OCI-LY7 (cell line): ENCODE measurements around the gene DLGAP1. TPM values are rescaled to one million over a fixed set of nuclear protein-coding genes. Genes with fewer than 3 reads are reported as not detected.

ENCODE experiments used
- BruUV-seq: library from RNA; stranded (reverse); fragments of 400-500 nt; replicated peaks from 2 replicates; lab custom pipeline; 2021; lab: Mats Ljungman, UMichigan
- CTCF ChIA-PET: fragments of 300-600 bp; sonication (Branson Sonifier 250); formaldehyde crosslinking; loops from one replicate; lab custom pipeline; 2022; ENCODE audit warnings: antibody characterized with exemption; ENCODE audit not compliant: unreplicated experiment; lab: Charles Lee
- POLR2A ChIA-PET: fragments of 300-600 bp; sonication (Branson Sonifier 250); formaldehyde crosslinking; loops from one replicate; lab custom pipeline; 2022; ENCODE audit warnings: antibody characterized with exemption; lab: Charles Lee
- DNase-seq: peaks from one replicate; pipeline ENCODE4 v3.0.0-alpha.2; 2015; ENCODE audit warnings: low spot score
- H2AFZ ChIP-seq: fragments of 200-600 bp; sonication (generic), shearing (Covaris generic); 2 replicates; pipeline ENCODE4 v1.6.1; 2014; ENCODE audit warnings: mild to moderate bottlenecking, antibody characterized with exemption, low read length, moderate library complexity
- H3K27ac ChIP-seq: fragments of 200-600 bp; sonication (generic); 2 replicates; pipeline ENCODE4 v1.5.1; 2014; ENCODE audit warnings: mixed run types, low read depth, mild to moderate bottlenecking, moderate library complexity, low read length, inconsistent platforms; ENCODE audit not compliant: poor library complexity, severe bottlenecking
- H3K36me3 ChIP-seq: fragments of 200-600 bp; sonication (generic); 2 replicates; pipeline ENCODE4 v1.6.1; 2014; ENCODE audit warnings: mild to moderate bottlenecking, antibody characterized with exemption, low read length, moderate library complexity, mixed read lengths; ENCODE audit not compliant: insufficient read depth
- H3K4me1 ChIP-seq: fragments of 200-600 bp; sonication (generic); 2 replicates; pipeline ENCODE4 v1.5.1; 2014; ENCODE audit warnings: mild to moderate bottlenecking, low read length; ENCODE audit not compliant: insufficient read depth, poor library complexity, severe bottlenecking
- H3K4me2 ChIP-seq: fragments of 200-600 bp; sonication (generic); 2 replicates; pipeline ENCODE4 v1.6.1; 2014; ENCODE audit warnings: mild to moderate bottlenecking, low read length
- H3K4me3 ChIP-seq: fragments of 200-600 bp; sonication (generic); 2 replicates; pipeline ENCODE4 v1.5.1; 2014; ENCODE audit warnings: mild to moderate bottlenecking, low read depth, low read length; ENCODE audit not compliant: poor library complexity, severe bottlenecking
- H3K79me2 ChIP-seq: fragments of 200-600 bp; sonication (generic); 2 replicates; pipeline ENCODE4 v1.6.1; 2016; ENCODE audit warnings: low read depth, mild to moderate bottlenecking, low read length, moderate library complexity, mixed read lengths; ENCODE audit not compliant: insufficient read depth
- H3K9me2 ChIP-seq: fragments of 200-600 bp; sonication (generic); 2 replicates; pipeline ENCODE4 v1.6.1; 2016; ENCODE audit warnings: mild to moderate bottlenecking, low read length, mixed read lengths; ENCODE audit not compliant: insufficient read depth
- H3K9me3 ChIP-seq: fragments of 200-600 bp; sonication (generic); 2 replicates; pipeline ENCODE4 v1.6.1; 2014; ENCODE audit warnings: mild to moderate bottlenecking, mixed run types, low read length, mixed read lengths
- H4K20me1 ChIP-seq: fragments of 200-600 bp; sonication (generic); 2 replicates; pipeline ENCODE4 v1.6.1; 2014; ENCODE audit warnings: mild to moderate bottlenecking, antibody characterized with exemption, low read length, moderate library complexity, mixed read lengths; ENCODE audit not compliant: insufficient read depth
- EZH2phosphoT487 ChIP-seq: fragments of 200-600 bp; sonication (generic); IDR thresholded peaks from 2 replicates; pipeline ENCODE4 v1.6.1; 2018; ENCODE audit warnings: low read depth, borderline replicate concordance, mild to moderate bottlenecking, mixed run types, antibody characterized with exemption, low read length, moderate library complexity, mixed read lengths
- intact Hi-C: fragments of 100-400 bp; cut with micrococcal nuclease; formaldehyde crosslinking; loops from one replicate; pipeline ENCODE4 v1.10.0; 2022; ENCODE audit not compliant: unreplicated experiment
- total RNA-seq, 2 experiments: library from RNA; depleted of rRNA in 1 of 2; stranded (reverse); fragments of >200 nt in 1 of 2; shearing (Covaris generic) in 1 of 2; gene quantifications; 2 replicates each; pipeline ENCODE4 v1.2.3, GENCODE V29; 2014 to 2022
- TF ChIP-seq, protein P1 (sequence below): fragments of 200-600 bp; sonication (generic); conservative IDR thresholded peaks from 2 replicates; pipeline ENCODE4 v1.5.1; 2014; ENCODE audit warnings: mild to moderate bottlenecking, antibody characterized with exemption, low read length, moderate library complexity, mixed read lengths

The DLGAP1 gene
- total RNA-seq, 2 experiments from 2014 or later: 0.22 TPM; not detected in 1

DNA sequence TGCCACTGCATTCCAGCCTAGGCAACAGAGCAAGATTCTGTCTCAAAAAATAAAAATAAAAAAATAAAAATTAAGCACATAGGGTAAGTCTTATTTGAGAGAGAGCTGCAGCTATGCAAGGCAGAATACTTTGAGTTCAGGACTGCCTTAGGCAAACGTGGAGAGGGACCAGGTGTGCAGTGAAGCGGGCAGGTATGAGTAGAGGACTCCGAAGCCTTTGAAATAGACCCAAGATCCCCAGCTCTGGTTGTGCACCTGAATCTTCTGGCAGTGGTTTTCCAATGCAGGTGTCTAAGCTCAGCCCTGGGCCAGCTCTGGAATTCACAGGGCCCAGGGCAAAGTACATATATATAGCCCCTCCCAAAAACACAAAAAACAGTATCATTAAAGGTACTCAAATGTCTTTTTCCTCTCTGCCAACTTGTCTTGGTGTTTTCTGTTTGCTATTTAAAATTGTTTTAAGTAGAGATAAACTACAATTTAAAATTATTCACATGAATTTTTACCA, 983.9 kb downstream of the DLGAP1 start:
- intact Hi-C loops: no loop called here
- POLR2A ChIA-PET: interaction anchor here (0.5 to 1.0 kb wide), 2 partner anchors 11 to 37 kb away, joined by 4 to 5 read pairs; no protein-coding TSS in a partner anchor
- H3K36me3 ChIP-seq: no peaks in the 10 kb centered on the region
- no peaks in the 10 kb centered on the region for H3K9me2 ChIP-seq
- H3K4me1 ChIP-seq: peaks cover 12% of the 10 kb centered on the region
- CTCF ChIA-PET: no interaction called here
- H2AFZ ChIP-seq: no peak overlapping the region
- H4K20me1 ChIP-seq: no peaks in the 10 kb centered on the region
- no peak for DNase-seq
- no peaks in the 10 kb centered on the region for H3K79me2 ChIP-seq
- TF ChIP-seq, protein P1, sequence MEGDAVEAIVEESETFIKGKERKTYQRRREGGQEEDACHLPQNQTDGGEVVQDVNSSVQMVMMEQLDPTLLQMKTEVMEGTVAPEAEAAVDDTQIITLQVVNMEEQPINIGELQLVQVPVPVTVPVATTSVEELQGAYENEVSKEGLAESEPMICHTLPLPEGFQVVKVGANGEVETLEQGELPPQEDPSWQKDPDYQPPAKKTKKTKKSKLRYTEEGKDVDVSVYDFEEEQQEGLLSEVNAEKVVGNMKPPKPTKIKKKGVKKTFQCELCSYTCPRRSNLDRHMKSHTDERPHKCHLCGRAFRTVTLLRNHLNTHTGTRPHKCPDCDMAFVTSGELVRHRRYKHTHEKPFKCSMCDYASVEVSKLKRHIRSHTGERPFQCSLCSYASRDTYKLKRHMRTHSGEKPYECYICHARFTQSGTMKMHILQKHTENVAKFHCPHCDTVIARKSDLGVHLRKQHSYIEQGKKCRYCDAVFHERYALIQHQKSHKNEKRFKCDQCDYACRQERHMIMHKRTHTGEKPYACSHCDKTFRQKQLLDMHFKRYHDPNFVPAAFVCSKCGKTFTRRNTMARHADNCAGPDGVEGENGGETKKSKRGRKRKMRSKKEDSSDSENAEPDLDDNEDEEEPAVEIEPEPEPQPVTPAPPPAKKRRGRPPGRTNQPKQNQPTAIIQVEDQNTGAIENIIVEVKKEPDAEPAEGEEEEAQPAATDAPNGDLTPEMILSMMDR: no peak
- TF ChIP-seq EZH2phosphoT487: no peak
- no peak overlapping the region for H3K4me2 ChIP-seq
- BruUV-seq: no TSS peak
- H3K4me3 ChIP-seq: no peak overlapping the region
- H3K9me3 ChIP-seq: no peaks in the 10 kb centered on the region
- no peak overlapping the region for H3K27ac ChIP-seq

DNA sequence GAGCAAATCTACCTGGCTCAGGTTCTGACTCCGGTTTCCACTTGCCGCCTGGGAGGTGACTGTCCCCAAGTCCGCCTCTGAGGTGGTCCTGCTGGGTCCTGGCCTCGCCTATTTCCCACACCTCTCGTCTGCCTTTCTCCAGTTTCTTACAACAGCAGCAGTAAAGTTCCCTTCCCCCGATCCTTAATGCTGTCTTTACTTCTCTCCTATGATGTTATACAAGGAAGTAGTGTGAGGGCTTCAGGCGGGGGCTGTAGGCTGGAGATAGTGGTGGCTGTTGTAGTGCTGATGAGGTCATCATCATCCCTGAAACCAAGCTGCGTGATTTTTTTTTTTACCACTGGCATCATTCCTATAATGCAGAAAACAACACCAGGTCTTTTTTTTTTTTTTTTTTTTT, 986.3 kb downstream of the DLGAP1 start:
- no peak overlapping the region for H3K4me2 ChIP-seq
- H3K4me3 ChIP-seq: no peak overlapping the region
- no peaks in the 10 kb centered on the region for H3K36me3 ChIP-seq
- ChIA-PET POLR2A (interaction anchor here (0.7 kb wide), 3 partner anchors 98 to 302 kb away, joined by 3 to 6 read pairs (median 4); no protein-coding TSS in a partner anchor), CTCF (interaction anchor here (1.2 kb wide), 1 partner anchor 12 kb away, joined by 3 read pairs; no protein-coding TSS in a partner anchor)
- H3K79me2 ChIP-seq: no peaks in the 10 kb centered on the region
- no peak for DNase-seq
- H3K4me1 ChIP-seq: peaks cover 16% of the 10 kb centered on the region
- intact Hi-C loops: no loop called here
- no peak overlapping the region for H2AFZ ChIP-seq
- TF ChIP-seq, protein P1: no peak
- no peak for TF ChIP-seq EZH2phosphoT487
- H3K27ac ChIP-seq: no peak overlapping the region
- BruUV-seq: no TSS peak
- no peaks in the 10 kb centered on the region for H3K9me3 ChIP-seq
- no peaks in the 10 kb centered on the region for H4K20me1 ChIP-seq
- H3K9me2 ChIP-seq: no peaks in the 10 kb centered on the region

DNA sequence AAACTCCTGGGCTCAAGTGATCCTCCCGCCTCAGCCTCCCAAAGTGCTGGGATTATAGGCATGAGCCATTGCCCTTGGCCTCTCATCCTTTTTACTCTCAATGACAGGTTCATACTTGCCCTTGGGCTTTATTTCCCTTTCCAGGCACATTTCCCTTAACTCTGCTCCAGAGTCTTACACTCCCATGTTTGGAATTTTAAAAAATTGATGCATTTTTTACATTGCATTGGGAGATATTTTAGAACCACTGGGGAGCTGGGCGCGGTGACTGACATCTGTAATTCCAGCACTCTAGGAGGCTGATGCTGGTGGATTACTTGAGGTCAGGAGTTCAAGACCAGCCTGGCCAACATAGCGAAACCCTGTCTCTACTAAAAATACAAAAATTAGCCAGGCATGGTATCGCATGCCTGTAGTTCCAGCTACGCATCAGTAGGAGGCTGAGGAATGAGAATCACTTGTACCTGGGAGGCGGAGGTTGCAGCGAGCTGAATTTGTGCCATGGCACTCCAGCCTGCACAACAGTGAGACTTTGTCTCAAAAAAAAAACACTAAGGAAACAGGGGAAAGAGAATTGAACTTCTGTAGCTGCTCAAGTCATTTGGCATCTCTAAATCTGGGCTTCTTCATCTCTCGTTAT, 986.9 kb downstream of the DLGAP1 start:
- Histone ChIP-seq H2AFZ (no peak overlapping the region), H3K9me3 (no peaks in the 10 kb centered on the region), H3K79me2 (no peaks in the 10 kb centered on the region), H3K9me2 (no peaks in the 10 kb centered on the region), H3K36me3 (no peaks in the 10 kb centered on the region), H3K4me2 (no peak overlapping the region), H3K4me1 (peaks cover 16% of the 10 kb centered on the region), H3K4me3 (no peak overlapping the region), H3K27ac (no peak overlapping the region), H4K20me1 (no peaks in the 10 kb centered on the region)
- BruUV-seq: no TSS peak
- no peak for DNase-seq
- intact Hi-C loops: no loop called here
- ChIA-PET POLR2A (interaction anchor here (0.7 kb wide), 1 partner anchor 303 kb away, joined by 4 read pairs; no protein-coding TSS in a partner anchor), CTCF (no interaction called here)
- TF ChIP-seq, protein P1: no peak
- no peak for TF ChIP-seq EZH2phosphoT487
